T-helper 1 cell (primary cell): Measurements from ENCODE around the gene ENTPD8.

ENCODE experiments used
- DNase-seq, 5 donors: peaks; one replicate each; pipeline ENCODE4 v3.0.0-alpha.2; 2012 to 2020
- total RNA-seq, 4 donors: gene quantifications; one replicate each; lab custom pipeline; 2026; lab: John Stamatoyannopoulos, UW

Gene ENTPD8, protein sequence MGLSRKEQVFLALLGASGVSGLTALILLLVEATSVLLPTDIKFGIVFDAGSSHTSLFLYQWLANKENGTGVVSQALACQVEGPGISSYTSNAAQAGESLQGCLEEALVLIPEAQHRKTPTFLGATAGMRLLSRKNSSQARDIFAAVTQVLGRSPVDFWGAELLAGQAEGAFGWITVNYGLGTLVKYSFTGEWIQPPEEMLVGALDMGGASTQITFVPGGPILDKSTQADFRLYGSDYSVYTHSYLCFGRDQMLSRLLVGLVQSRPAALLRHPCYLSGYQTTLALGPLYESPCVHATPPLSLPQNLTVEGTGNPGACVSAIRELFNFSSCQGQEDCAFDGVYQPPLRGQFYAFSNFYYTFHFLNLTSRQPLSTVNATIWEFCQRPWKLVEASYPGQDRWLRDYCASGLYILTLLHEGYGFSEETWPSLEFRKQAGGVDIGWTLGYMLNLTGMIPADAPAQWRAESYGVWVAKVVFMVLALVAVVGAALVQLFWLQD
- total RNA-seq = 0 to 0.15 (median 0.06) reads per million in 4 donors

DNA sequence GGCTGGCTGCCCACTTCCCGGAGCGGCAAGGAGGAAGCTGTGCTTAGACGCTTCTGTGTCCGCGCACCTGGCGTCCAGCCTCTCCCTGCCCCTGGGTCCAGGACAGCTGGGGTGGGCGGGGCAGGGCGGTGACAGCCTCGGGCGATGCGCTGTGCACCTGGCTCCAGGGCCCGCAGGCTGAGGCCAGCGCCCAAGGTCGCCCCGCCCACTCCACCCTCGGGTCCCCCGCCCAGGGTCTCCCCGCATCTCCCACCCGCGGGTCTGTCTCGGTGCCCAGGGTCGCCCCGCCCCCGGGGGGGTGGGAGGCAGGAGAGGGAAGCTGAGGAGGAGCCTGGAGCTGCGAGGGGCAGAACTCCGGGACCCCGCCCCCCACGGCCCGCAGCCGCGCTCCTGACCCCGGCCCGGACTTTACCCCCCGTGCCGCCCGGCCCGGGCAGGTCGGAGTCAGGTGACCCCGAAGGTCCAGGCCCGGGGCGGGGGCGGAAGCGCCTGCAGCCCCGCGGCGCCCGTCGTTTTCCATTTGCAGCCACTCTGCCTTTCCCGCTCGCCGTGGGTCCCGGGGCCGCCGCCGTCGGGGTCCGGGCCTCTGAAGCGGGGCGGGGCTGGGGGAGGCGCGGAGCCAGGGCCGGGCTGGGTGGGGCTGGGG is at the start of gene ENTPD8:
Gene ENTPD8 (minus strand): TSS at position 69 of the 646 bp plus-strand sequence. CDS start 3,072 bp downstream, outside the sequence.
- no peak for DNase-seq

DNA sequence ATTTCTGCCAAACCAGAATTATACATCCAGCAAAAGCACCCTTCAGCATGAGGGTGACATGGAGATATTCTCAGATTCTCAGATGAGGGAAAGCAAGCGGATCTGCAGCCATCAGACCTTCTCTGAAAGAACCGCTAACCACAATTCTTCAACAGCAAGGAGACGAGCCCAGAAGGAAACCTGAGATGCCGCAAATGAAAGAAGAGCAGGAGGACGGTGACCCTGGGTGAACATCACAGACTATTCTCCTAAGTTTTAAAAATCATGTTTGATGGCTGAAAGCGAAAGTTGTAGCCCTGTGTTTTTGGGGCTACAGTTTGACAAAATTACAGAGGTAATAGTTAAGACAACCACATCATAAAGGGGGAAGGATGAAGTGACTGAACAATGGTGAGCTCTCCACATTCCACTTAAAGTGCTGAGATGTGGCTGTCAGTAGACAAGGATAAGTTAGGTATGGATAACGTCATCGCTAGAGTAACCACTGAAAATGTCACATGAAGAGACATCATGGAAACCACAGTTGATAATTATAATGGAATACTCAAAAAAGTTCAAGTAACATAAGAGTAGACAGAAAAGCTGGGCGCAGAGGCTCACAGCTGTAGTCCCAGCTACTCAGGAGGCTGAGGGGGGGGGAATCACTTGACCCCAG is 49.5 kb upstream of the ENTPD8 start:
- no peak for DNase-seq

DNA sequence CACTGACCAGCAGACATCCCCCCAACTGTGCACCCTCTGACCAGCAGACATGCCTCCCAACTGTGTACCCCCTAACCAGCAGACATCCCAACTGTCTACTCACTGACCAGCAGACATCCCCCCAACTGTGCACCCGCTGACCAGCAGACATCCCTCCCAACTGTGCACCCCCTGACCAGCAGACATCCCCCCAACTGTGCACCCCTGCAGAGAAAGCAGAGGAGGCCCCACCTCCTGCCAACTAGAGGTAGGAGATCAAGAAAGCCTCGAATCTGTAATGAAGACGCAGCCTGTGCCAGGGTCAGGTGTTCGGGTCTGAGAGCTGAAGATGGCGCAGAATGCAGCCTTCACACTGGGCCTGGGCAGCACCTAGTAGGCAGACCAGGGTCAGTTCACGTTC is 47.7 kb upstream of the ENTPD8 start:
- no peak for DNase-seq

DNA sequence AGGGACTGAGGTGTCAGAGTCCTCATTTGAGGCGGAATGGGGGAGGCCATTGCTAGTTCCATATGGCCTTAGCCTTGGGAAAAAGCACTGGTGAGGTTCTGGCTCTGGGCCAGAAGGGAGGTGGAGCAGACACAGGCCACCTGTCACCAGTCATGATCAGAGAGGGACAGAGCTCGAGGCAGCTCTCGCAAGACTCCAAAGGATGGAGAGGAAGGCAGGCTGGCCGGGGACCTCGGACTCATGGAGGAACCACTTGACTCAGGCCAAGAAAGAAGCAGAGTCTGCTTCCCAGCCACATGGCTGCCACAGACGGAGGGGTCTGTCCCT is 47.1 kb upstream of the ENTPD8 start:
- DNase-seq = no peak

DNA sequence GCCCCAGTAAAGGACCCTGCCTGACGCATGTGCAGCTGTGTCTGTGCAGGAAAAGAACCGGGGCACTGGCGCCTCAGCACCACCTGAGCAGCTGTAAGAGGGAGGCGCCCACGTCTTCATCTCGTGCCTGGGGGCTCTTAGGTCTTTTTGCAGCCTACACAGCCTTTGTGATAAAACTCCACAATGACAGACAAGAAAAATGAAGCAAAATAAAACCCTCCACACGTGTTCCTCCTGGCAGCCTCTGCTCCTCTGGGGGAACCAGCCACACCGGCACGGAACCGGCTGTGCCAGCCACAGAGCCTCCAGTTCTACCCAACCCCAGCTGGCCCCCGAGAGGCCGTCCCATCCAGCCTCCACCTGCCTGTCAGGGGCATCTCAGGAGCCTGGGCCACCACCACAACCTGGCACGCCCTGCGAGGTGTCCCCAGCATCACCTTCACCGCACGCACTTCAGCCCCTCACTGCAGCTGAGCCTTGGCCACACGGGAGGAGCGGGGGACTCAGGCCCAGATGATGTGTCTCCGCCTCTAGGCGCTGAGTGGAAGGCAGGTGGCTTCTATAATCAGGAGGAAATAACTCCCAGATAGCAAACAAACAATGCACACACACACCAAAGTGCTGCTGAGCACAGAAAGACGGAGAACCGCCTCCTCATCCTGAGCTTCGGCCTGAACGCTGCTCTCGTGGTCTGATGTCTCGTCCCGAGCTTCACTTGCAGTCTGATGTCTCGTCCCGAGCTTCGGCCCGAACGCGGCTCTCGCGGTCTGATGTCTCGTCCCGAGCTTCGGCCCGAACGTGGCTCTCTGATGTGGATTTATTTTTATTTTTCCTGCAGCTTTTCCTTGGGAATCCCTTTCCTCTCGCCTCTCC is 46.5 kb upstream of the ENTPD8 start:
- no peak for DNase-seq

DNA sequence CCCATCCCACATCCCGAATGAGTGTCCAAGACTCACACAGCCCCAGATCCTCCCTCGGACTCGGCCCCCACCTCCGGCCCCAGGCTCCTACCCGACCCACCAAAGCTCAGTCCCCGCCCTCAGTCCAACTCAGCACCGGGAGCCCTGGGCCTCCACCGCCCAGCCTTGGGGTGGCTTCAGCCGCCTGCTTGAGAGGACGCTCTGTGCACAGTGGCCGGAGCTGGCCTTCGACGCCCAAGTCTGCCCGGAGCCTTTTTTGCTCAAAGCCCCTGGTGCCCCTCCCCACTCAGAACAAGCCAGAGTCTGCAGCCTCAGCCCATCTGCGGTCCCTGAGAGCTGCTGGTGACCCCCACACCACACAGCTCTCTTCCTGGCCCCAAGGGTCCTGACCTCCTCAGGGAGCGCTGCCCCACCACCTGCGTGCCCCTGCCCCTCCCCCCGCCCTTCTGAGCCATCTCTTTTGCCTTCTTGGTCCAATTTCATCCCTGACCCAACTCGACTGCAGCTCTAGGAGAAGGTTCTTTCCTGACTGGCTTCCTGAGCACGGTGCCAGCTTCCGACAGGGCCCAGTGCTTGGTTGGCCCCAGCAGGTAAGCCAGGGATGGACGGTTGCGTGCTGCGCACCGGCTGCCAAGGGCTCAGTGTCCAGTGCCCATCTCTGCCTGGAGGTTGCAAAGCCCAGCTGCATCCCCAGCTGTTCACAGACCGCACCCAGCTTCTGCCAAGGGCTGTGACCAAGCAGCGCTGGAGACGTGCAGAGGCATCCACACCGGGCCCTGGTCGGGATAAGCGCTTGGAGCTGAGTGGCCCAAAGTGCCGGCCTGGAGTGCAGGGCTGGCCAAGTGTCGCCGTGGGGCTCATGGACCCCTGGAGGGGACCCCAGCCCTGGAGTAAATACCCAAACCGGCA is 45.6 kb upstream of the ENTPD8 start:
- DNase-seq = no peak

DNA sequence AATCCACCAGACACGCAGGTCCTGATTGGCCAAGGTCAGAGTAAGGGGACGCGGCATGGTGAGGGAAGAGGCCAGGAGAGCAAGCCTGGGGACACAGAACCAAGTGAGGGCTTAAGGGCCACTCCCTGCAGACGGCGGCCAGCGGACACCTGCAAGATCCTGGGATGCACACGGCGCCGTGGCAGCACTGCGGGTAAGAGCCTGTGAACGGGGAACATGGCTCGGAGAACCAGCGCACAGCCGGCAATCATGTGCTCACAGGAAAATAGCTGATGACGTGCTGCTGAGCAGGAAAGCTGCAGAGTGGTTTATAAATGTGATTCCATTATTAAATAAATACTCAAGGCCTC is 45.0 kb upstream of the ENTPD8 start:
- DNase-seq = no peak

DNA sequence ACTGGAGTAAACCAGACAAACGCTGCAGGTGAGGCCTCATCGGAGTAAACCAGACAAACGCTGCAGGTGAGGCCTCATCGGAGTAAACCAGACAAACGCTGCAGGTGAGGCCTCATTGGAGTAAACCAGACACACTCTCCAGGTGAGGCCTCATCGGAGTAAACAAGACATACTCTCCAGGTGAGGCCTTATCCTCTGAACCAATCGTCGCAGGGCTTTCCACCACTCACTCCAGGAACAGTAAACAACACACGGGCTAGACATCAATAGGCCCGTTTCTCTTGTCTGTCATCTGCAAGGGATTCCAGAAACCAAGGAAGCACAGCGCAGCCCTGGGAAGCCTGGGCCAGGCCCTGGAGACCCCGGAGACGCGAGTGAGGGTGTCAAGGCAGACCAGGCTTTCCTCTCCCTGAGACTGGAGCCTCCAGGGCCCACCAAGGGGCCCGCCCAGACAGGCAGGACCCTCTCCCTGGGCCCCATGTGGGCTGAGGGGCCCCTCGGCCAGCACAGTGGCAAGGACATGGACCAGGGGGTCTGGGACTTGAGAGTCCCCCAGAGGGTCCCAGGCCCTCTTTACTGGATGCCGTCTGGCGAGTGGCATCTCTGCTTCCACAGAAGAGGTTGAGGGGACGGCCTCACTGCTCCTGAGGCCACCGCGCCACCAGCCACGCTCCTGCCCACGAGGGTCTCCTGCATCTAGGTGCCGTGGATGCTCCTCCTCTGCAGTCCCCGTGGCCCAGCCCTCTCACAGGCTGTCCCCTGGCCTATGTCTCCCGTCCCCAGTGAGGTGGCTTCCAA is 44.4 kb upstream of the ENTPD8 start:
- DNase-seq = no peak

DNA sequence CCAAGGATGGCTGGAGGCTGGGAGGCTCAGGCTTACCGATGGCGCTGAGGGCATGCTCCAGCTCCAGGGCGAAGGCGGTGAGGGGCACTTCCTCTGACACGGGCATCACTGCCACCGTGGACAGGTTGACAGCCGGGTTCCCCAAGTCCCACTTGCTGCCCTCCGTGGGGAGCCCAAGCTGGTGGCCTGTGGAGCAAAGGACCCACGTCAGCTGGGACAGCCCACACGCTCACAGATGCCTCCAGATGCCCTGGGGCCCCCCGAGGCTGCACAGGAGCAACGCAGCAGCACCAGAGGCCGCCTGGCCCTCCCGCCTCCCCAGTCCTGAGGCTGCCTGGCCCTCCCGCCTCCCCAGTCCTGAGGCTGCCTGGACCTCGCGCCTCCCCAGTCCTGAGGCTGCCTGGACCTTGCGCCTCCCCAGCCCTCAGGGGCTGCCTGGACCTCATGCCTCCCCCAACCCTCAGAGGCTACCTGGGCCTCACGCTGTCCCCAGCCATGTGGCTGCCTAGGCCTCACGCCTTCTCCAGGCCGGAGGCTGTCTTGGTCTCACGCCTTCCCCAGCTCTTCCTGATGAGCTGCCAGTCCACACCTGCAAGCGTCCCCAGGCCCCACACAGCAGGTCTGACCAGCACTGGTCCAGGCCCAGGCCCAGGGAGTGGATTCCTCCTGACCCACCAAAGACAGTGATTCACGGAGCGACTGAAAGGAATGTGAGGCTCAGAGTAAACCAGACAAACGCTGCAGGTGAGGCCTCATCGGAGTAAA is 43.6 kb upstream of the ENTPD8 start:
- DNase-seq = no peak

DNA sequence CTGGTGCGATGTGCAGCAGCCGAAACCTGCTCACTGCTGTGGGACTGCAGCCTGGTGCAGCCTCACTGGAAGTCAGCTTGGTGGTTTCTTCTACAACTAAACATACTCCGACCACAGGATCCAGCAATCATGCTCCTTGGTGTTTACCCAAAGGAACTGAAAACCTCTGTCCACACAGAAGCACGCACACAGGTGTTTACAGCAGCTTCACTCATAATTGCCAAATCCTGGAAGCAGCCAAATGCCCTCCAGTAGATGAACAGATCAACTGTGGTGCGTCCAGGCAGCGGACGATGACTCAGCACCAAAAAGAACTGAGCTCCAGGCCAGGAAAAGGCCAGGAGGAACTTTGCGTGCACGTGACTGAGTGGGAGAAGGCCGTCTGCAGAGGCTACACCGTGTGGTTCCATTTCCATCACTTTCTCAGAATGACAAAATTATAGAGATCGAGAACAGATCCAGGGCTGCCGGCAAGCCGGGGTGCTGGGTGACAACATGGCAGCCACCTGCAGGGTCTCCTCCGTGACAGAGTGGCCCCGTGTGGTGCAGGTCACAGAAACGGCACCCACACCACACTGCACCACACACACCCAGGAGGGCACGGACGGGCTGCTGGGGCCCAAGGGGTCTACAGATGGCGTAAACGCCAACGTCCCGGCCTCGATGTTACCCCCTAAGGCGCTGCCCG is 41.1 kb upstream of the ENTPD8 start:
- DNase-seq = no peak

DNA sequence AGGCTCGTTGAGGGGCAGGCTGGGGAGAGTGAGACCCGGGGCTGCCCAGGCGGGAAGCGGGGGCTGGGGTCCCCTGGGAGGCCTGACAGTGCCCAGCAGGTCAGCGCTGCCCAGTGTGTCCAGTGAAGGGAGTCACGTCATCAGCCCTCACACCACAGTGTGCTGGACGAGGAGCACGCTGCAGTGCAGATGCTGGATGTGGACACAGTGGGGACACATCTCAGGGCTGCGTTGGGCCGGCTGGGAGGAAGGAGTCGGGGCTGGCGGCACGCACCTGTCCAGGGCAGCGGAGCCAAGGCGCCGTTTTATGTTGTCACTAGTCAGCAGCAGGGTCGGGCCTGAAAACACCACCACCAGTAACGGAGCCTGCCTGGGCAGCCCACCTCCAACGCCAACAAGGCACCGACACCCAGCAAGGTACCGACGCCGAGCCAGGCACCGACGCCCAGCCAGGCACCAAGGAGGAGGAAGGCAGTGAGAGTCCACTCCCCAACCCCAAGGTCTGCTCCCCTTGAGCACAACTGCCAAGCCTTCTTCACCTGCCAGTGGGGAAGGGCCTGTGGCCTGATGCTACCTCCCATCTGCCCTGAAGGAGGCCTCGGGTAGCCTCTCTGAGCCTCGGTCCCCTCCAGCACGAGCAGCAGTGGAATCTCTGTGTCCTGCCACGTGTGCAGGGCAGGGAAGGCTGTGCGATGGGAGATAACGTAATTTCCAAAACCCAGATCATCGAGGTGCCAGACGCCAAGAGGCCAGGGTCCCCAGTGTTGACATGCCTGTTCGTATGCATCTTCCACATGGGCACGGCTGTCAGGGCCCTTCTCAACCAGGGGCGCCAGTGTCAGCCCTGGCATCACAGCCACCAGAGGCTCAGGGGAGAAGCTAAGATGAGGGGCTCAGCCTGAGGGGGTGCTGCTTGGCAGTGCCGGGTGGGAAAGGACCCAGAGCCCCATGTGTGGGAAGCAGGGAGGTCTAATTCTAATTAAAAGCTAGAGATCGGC is 39.8 kb upstream of the ENTPD8 start:
- DNase-seq = no peak

DNA sequence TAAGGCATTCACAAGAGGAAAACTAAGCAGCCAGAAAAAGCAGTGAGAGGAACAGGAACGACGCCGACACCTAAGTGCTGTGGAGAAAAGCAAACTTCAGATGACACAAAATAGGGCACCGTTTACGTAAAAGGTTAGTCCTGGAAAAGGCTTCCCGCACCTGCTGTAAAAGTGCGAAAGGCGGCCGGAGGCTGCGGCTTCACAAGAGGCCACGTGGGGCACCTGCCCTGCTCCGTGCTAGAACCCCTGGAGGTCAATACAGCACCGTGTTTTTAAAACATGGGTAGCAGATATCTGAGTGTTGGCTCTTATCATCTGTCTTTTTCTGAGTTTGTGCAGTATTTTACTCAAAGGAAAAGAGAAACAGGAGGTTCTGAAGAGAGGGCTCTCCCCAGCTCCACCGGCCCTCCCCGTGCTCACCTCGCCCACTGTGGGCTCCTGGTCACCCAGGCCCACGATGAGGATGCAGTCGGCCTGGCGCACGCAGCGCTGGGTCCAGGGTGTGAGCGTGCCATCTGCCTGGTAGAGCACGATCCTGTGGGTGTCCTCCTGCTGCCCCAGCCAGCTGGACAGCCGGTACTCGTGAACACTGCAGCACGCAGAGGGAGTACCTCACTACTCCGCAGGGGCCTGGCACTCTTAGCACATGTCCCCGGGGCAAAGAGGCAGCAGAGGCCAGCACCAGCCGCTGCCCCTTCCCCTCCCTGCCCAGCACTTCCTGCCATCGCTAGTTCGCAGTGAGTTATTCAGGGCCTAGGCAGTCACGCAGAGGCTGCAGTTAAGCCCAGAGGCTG is 38.9 kb upstream of the ENTPD8 start:
- DNase-seq = no peak

DNA sequence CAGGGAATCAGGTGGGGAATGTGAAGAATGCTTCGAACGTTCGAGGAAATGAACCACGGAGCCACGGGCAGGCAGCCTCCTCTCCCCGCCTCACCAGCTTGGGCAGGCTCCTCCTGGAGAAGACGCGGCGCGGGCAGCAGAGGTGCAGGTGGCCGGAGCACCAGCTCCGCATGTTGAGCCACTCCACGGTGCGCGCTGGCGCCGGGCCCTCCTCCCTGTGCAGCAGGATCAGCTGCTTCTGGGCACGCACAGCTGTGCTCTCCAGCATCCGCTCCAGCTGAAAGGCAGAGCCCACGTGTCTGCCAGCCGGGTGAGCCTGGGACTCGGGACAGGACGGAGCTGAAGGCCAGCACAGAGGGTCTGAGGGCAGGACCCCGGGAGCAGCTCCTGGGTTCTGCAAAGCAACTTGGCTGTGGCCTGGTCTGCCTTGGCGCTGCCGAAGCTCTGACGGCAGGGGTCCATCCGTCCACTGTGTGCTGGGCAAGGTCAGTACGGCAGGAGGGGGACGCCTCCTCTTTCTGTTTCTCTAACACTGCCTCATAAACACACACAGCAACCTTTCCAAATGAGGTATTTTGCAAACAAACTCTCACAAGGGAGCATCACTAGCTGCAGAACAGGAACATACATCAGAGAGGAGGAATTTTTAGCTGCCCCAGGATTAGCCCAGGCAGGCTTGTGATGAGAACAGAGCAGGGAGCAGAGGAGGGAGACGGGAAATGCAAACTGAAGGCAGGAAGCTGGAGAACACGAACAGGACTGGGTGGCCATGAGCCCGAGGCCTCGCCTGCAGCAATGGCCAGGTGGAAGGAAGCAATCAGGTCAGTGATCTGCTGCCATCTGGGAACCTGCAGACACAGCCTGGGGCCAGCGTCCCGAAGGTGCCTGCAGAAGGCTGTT is 38.1 kb upstream of the ENTPD8 start:
- DNase-seq = no peak

DNA sequence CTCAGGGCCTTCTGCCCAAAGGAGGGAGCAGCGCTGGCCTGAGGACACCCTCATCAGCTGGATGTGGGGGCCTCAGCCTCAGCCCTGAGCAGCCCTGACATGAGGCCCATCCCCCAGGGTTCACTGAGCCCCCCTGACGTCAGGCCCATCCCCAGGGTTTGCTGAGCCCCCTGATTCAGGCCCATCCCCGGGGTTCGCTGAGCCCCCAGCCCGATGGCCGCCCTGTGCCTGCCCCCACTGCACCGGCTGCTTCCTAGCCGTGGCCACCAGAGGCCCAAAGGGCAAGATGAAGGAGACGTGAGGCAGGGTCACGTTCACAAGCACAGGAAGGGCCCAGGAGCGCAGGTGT is 37.4 kb upstream of the ENTPD8 start:
- no peak for DNase-seq

DNA sequence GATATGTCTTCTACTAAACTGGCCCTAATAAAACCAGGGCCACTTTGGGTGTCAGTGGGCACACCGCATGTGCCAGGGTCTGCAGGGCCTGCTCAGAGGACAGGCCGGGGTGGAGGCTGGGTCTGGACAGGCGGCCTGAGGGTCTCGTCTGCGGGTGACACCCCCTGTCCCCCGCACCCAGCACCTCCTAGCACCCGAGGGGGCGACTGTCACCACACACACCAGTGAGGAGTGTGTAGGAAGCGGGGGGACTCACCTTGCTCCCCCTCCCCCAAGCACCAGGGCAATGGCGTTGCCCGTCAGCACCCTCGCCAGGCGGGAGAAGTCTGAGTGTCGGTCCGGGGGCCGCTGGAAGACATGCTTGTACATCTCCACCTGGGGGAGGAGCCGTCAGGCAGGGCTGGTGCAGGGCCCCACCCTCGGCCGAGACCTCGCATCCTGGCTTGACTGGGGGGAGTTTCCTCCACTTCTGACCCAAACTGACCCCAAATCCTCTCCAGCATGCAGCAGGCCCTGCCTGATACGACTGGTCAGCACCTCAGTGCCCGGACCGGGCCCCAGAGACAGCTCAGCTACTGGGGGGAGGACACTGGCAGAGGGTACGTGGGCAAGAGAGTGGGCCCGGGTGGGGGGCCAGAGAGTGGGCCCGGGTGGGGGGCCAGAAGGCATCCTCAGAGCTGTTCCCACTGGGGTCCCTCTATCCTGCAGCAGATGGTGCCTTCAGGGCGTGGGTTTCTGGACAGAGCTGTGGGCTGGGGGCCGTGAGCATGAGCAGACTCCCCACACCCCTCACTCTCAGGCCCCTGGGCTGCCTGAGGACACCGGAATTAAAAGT is 36.8 kb upstream of the ENTPD8 start:
- DNase-seq = no peak
